AG10803 (cell line): ENCODE data around the gene ZNF48.

Source experiments
- DNase-seq: peaks from one replicate; pipeline ENCODE4 v3.0.0; 2010; ENCODE audit warnings: low read depth
- H3K4me3 ChIP-seq: 2 replicates; pipeline ENCODE4 v1.5.1; 2011; ENCODE audit warnings: mild to moderate bottlenecking, low read length, control low read depth
- TF ChIP-seq, protein P1 (sequence below): conservative IDR thresholded peaks from 2 replicates; pipeline ENCODE4 v1.5.1; 2011; ENCODE audit warnings: mild to moderate bottlenecking, low read length, control low read depth, inconsistent platforms

ZNF48 gene

GRCh38 chr16:30401768-30402425 lies 6.7 kb downstream of the ZNF48 start:
- no peak for DNase-seq
- no peak overlapping the region for H3K4me3 ChIP-seq
- TF ChIP-seq, protein P1, sequence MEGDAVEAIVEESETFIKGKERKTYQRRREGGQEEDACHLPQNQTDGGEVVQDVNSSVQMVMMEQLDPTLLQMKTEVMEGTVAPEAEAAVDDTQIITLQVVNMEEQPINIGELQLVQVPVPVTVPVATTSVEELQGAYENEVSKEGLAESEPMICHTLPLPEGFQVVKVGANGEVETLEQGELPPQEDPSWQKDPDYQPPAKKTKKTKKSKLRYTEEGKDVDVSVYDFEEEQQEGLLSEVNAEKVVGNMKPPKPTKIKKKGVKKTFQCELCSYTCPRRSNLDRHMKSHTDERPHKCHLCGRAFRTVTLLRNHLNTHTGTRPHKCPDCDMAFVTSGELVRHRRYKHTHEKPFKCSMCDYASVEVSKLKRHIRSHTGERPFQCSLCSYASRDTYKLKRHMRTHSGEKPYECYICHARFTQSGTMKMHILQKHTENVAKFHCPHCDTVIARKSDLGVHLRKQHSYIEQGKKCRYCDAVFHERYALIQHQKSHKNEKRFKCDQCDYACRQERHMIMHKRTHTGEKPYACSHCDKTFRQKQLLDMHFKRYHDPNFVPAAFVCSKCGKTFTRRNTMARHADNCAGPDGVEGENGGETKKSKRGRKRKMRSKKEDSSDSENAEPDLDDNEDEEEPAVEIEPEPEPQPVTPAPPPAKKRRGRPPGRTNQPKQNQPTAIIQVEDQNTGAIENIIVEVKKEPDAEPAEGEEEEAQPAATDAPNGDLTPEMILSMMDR: no peak

DNA sequence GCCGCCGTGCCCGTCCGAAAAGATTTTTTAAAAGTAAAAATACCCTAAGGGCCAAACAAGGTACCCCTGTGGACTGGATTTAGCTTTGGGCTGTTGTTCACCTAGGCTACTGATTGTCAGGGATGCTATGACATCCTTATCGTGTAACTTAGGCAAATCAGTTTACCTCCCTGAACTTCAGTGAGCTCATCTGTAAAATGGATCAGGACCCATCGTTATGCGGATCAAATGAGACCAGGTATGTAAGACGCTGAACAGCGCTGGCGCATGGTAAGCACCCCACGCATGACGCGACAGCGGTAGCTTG lies 11.5 kb downstream of the ZNF48 start:
- H3K4me3 ChIP-seq: peak overlapping the region; percentile 76
- TF ChIP-seq, protein P1: no peak
- no peak for DNase-seq

DNA sequence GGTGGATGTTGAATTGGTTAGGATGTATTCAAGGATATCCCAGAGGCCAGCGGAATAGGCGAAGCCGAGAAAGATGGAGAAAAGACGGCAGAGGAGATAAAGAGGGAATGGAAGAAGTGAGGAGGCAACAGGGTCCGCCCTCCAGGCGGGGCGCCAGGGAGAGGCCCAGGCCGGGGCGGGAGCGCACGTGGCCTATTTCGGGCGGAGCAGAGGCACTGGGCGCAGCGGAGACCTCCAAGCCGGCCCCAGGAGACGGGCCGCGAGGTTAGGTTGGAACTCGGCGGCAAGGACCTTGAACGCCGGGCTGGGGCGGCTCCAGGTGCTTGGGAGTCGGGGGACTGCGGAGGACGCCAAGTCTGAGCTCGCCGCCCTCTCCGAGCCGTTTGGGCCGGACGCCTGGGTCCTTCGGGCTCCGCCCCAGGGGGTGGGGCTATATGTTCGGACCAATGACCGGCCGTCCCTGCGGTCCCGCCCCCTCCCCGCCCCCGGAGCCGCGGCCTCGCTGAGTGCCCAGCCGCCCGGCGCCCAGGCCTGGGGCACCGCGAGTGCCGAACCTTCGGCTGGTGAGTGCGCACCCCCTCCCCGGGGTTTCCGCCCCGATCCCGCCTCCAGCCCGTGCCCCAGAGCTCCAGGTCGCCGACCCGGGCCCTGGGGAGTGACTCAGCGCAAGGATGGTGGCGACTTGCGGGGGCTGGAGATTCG lies 12.0 kb downstream of the ZNF48 start, which contains the start of gene ZNF771:
ZNF771 (plus strand) TSS at position 505 of the 702 bp plus-strand sequence. CDS start 448 bp downstream, outside the sequence.
- TF ChIP-seq, protein P1: no peak
- peak; percentile 84 for DNase-seq
- peak within 1 kb of the TSS; percentile 76 for H3K4me3 ChIP-seq

GRCh38 chr16:30407804-30408534 lies 12.7 kb downstream of the ZNF48 start:
- no peak for DNase-seq
- TF ChIP-seq, protein P1: no peak
- peak overlapping the region; percentile 76 for H3K4me3 ChIP-seq

DNA sequence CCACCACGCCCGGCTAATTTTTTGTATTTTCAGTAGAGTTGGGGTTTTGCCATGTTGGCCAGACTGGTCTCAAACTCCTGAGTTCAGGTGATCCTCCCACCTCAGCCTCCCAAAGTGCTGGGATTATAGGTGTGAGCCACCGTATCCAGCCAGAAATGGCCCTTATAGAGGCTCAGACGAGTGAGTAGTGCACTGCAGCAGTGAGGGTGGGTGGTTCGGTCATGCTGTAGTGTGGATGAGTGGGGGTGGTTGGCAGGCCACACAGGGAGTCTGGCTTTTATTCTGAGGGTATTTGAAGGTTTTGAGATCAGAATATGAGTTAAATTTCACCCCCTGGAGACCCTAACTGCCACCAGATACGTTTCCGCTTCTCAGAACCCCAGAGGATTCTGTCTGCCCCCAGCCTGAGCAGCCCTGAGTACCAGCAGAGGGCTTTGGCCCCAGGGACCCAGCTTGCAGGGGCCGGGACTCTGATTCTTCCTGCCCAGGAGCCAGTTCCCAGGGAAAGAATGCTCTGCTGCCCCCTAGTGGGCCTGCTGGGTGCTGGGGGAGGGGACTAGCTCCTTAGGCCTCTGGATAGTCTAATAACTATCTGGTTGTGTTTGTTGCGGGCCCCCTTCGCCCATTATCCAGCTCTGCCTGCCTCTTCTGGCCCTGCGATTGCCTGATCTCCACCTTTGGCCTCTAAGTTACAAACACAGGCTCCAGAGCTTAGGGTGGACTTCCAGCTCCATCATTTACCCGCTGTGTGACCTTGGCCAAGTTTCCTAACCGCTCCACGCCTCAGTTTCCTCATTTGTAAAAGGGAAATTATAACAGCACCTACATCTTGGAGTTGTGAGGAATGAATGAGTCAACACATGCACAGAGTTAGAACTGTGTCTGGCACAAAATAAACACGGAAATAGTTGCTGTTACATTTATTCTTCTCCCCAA lies 14.2 kb downstream of the ZNF48 start:
- TF ChIP-seq, protein P1: peak; percentile 93
- peak; percentile 77 for DNase-seq
- no peak overlapping the region for H3K4me3 ChIP-seq

- TF ChIP-seq, protein P1: no peak
- H3K4me3 ChIP-seq: no peak overlapping the region
- no peak for DNase-seq
These were observed 18.0 kb downstream of the ZNF48 start for GRCh38 chr16:30413112-30413806.
